Fibroblast of skin of left biceps (primary cell): ENCODE data around the gene OR9A4.

Source experiments
- DNase-seq, 2 experiments: peaks; one replicate each; pipeline ENCODE4 v3.0.0-alpha.2; 2013; ENCODE audit warnings: low read depth in 2 of 2

Gene OR9A4

DNA sequence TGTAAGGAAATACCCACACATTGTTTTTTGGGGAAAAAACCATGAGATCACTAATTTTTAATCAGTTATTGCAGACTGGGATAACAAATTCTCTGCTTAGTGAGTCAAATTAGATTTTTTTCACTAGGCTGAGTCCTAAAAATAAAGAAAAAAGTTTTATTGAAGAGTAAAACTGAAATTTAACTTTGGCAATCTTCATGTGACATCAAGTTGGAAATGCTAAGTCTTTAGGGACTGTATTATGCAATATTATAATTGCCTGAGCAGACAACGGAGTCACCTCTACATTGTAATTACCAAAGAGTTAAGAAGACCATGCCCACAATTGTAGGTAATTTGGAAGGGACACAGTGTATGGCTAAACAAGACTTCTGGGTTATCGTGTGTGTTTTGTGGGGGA, 32.8 kb downstream of the OR9A4 start:
- DNase-seq, result no peak

DNA sequence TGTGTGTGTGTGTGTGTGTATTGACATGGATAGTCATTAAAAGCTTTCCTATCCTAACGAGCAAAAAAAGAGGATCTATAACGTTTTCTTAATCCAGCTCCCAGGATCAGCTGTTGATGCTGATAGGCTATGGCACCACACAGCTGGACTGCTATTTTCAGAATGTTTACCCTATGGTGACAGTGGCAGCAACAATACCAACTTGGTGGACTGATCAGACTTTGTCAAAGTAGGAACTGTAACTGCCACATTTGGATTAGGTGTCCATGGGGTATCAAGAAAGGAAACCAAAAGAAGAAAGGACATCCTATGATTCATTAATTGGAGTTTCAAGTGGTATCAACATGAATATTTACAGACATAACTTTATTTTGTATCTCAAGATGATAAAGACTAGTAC, 33.3 kb downstream of the OR9A4 start:
- DNase-seq, result no peak

DNA sequence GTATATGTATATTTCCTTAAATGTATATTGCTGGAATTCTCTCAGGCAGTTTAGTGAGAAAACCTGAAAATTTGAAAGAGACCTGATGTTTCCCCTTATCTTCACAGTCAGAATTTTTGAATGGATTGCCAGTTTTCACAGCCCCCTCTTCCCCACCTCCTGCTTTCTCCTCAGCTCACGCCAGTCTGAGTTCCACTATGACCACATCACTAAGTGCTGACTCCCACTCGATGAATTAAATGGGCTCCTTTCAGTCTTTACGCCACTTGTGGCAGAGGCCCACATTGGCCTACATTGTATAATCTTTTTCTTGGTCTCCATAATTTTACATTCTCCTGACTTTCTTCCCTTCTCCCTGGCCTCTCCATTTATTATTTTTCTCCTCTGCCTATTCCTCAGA, 33.7 kb downstream of the OR9A4 start:
- DNase-seq, result no peak

DNA sequence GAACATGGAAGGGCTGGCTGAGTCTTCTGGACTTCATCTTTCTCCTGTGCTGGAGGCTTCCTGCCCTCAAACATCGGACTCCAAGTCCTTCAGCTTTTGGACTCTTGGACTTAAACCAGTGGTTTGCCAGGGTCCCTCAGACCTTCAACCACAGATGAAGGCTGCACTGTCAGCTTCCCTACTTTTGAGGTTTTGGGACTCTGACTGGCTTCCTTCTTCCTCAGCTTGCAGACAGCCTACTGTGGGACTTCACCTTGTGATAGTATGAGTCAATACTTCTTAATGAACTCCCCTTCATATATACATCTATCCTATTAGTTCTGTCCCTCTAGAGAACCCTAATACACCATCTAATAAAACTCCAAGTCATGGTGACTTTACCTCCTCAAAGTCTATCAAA, 34.6 kb downstream of the OR9A4 start:
- DNase-seq, result no peak

DNA sequence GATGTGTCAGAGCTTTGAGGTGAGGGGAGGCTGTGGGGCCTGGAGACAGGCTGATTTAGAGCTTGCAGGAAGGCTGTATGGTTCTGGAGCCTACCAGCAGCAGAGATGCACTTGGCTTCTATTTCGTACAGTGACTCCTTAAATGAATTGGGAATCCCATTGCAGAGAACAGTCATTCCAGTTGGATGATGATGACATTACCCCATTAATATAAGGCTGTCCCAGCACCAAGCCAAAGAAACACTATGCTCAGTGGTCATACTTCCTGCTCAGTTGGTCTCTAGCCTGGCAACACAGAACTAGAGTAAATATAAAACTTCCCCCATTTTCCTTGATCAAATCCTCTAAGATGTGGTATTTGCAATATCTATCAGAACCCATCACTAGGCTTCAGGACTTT, 36.3 kb downstream of the OR9A4 start:
- no peak for DNase-seq

DNA sequence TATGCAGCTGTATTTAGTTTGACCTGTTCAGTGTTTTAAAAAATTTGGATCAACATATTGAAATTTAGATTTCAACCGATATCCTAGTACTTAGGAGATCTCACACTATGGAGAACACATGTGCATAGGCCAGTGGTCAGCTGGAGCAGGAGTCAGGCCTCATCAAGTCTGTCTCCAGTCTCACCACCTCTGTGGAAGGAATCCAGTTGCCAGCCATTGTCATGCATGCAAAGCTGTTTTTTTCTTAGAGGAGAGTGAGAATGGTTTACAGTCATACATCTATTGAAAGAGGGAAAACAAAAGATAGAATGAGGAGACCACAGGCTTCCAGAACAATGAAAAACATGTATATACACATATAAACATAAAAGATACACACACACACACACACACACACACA, 38.1 kb downstream of the OR9A4 start:
- no peak for DNase-seq

DNA sequence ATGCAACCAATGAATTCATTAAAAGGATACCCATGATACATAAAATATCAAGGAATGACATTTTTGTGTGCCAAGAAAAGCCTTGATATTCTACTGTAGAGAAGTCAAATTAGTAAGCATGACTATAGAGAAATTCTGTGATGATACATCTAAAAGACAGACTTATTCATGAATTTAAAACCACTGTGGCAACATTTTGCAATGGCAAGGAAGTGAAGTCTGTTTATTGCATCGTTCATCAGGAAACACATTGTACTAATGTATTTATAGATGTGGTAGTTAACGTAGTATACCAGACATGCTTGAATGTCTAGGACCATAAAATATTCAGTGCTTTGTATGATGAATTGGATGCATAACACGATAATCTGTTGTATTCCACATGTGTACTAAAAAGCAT, 39.9 kb downstream of the OR9A4 start:
- no peak for DNase-seq

DNA sequence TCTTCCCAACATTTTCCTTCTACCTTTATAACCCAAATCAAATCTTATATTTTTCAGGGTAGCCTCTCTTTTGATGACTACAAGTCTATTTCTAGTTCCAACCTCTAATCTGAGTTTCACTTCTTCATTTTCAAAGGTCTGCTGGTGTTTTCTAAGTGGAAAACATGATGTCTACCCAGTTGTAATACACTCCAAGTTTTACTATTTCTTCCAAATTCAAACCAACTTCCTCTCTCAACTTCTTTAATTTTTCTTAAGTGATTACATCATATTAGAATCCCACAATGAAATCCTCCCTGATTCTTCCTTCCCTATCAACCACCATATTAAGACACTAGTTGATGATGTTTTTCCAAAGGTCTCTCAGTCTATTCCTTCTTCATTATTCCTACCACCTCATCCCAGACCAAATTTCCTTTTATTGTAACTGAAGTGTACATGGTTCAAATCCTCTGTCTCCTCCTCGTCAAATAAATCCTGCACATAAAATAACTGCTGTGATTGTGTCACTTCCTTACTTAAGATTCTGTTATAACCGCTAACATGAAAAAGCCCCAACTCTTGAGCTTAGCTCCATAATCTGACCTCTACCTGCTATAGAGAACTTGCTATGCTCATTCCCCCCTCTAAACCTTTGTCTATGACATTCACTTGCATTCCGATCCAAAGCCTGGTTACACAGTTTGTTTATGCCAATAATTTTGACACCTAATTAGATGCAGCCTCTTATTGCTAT, 44.7 kb downstream of the OR9A4 start:
- no peak for DNase-seq
